Gastrocnemius medialis (tissue), 4 donors: Measurements from ENCODE around the gene CPZ.

Experiments used
- POLR2A ChIP-seq, 2 donors: fragments of 450-650 bp; IDR thresholded peaks; one replicate each; pipeline ENCODE4 v1.6.1; 2017; ENCODE audit warnings: antibody characterized with exemption in 2 of 2, mild to moderate bottlenecking in 2 of 2, moderate library complexity in 2 of 2
- TF ChIP-seq, protein P1 (sequence below), 5 experiments: fragments of 450-650 bp in 3 of 5; fragments of 200-600 bp in 2 of 5; sonication (generic) in 2 of 5; IDR thresholded peaks in 4 of 5; conservative IDR thresholded peaks in 1 of 5; 1 replicate in 4 of 5; 2 replicates in 1 of 5; pipeline ENCODE4 v1.5.1; 2016 to 2019; ENCODE audit warnings: antibody characterized with exemption in 5 of 5, mild to moderate bottlenecking in 3 of 5, moderate library complexity in 3 of 5

DNA sequence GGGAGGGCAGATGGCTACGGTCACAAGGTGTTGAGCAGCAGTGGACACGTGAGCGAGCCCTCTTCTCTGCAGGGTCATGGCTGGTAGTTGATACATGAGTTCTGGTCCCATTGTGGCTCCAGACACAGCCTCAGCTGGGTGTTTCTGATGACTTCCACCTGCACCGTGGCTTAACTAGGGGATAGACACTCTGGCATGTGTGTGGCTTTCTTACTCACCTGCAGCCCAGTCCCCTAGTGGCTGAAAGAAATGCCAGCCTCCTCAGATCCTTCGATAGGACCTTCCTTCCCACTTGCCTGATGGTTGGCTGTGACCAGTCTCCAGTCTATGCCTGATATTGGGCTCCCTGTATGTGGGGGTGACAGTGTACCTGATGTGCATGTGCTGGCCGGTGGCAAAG lies 7.4 kb upstream of the CPZ start:
- TF ChIP-seq, protein P1, sequence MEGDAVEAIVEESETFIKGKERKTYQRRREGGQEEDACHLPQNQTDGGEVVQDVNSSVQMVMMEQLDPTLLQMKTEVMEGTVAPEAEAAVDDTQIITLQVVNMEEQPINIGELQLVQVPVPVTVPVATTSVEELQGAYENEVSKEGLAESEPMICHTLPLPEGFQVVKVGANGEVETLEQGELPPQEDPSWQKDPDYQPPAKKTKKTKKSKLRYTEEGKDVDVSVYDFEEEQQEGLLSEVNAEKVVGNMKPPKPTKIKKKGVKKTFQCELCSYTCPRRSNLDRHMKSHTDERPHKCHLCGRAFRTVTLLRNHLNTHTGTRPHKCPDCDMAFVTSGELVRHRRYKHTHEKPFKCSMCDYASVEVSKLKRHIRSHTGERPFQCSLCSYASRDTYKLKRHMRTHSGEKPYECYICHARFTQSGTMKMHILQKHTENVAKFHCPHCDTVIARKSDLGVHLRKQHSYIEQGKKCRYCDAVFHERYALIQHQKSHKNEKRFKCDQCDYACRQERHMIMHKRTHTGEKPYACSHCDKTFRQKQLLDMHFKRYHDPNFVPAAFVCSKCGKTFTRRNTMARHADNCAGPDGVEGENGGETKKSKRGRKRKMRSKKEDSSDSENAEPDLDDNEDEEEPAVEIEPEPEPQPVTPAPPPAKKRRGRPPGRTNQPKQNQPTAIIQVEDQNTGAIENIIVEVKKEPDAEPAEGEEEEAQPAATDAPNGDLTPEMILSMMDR (IDR thresholded peaks at IDR 0.05 in 4 of 5, conservative IDR thresholded peaks at IDR 0.05 in 1 of 5), result no peak
- no peak for TF ChIP-seq POLR2A (IDR thresholded peaks at IDR 0.05)
